Endothelial cell of umbilical vein (primary cell): ENCODE results near the gene HACE1.

Source experiments
- CTCF ChIP-seq, 2 donors: IDR thresholded peaks; 1 replicate in 1 of 2; 2 replicates in 1 of 2; pipeline ENCODE4 v1.5.1; 2011; ENCODE audit warnings: low read length in 2 of 2, mild to moderate bottlenecking in 2 of 2, moderate library complexity in 2 of 2, control low read depth in 1 of 2, inconsistent platforms in 1 of 2, low read depth in 1 of 2; ENCODE audit not compliant: insufficient read depth in 1 of 2; ENCODE audit errors: extremely low read depth in 1 of 2
- EZH2 ChIP-seq: IDR thresholded peaks from 2 replicates; pipeline ENCODE4 v1.6.1; 2012; ENCODE audit warnings: borderline replicate concordance, low read depth, mild to moderate bottlenecking, moderate library complexity, low read length, inconsistent platforms; ENCODE audit not compliant: severe bottlenecking
- FOS ChIP-seq: IDR thresholded peaks from 2 replicates; pipeline ENCODE4 v1.6.1; 2011; ENCODE audit warnings: mild to moderate bottlenecking, low read length, moderate library complexity, borderline replicate concordance; ENCODE audit not compliant: insufficient read depth
- MAX ChIP-seq: IDR thresholded peaks from 2 replicates; pipeline ENCODE4 v1.6.1; 2011; ENCODE audit not compliant: insufficient read depth, insufficient read length
- MYC ChIP-seq: IDR thresholded peaks from one replicate; pipeline ENCODE4 v1.6.1; 2011; ENCODE audit warnings: mild to moderate bottlenecking, low read depth, low read length
- POLR2A ChIP-seq: IDR thresholded peaks from 2 replicates; pipeline ENCODE4 v1.6.1; 2012; ENCODE audit warnings: low read depth, mild to moderate bottlenecking, control low read depth, low read length
- POLR2AphosphoS5 ChIP-seq: IDR thresholded peaks from 2 replicates; pipeline ENCODE4 v1.6.1; 2012; ENCODE audit warnings: low read depth, mild to moderate bottlenecking, control low read depth, low read length, moderate library complexity; ENCODE audit not compliant: insufficient read depth

GRCh38 chr6:104771258-104771832, 88.4 kb downstream of the HACE1 start:
- no peak for TF ChIP-seq FOS
- no peak for TF ChIP-seq POLR2A
- TF ChIP-seq CTCF (IDR thresholded peaks at IDR 0.05; ENCODE audit: extremely low read depth in 1 of 2, insufficient read depth in 1 of 2, low read depth in 1 of 2, low read length in 2 of 2): peak; percentile 14 to 33
- no peak for TF ChIP-seq MYC
- TF ChIP-seq MAX: no peak
- TF ChIP-seq POLR2AphosphoS5: no peak
- TF ChIP-seq EZH2: no peak
